ENCODE results near the gene ERLIN1.

ERLIN1 gene

GRCh38 chr10:100109670-100110069, 76.2 kb downstream of the ERLIN1 start:
- H3K27me3 ChIP-seq (ENCODE audit: insufficient read depth, low read length, poor library complexity, severe bottlenecking), result no peaks in the 10 kb centered on the region
- peak overlapping the region; percentile 36 for H2AFZ ChIP-seq (ENCODE audit: low read length)
- H3K79me2 ChIP-seq (ENCODE audit: insufficient read depth, low read length), result no peaks in the 10 kb centered on the region
- no peaks in the 10 kb centered on the region for H3K36me3 ChIP-seq (ENCODE audit: insufficient read depth, low read length)
- no peaks in the 10 kb centered on the region for H4K20me1 ChIP-seq (ENCODE audit: insufficient read depth, low read length, poor library complexity, severe bottlenecking)
- H3K9ac ChIP-seq (ENCODE audit: low read depth, low read length, poor library complexity, severe bottlenecking), result no peak overlapping the region
- H3K9me3 ChIP-seq (ENCODE audit: insufficient read depth, low read depth, low read length), result no peaks in the 10 kb centered on the region
- H3K4me3 ChIP-seq (ENCODE audit: low read length, poor library complexity, severe bottlenecking), result no peak overlapping the region
- H3K4me1 ChIP-seq (ENCODE audit: insufficient read depth, low read length, poor library complexity, severe bottlenecking), result no peaks in the 10 kb centered on the region
- H3K4me2 ChIP-seq (ENCODE audit: low read depth, low read length, poor library complexity, severe bottlenecking), result no peak overlapping the region
- H3F3A ChIP-seq (ENCODE audit: low read depth), result no peaks in the 10 kb centered on the region
- no peaks in the 10 kb centered on the region for H3K9me2 ChIP-seq (replicated peaks; ENCODE audit: low read depth, low read length)
- no peak for TF ChIP-seq EZH2phosphoT487 (IDR thresholded peaks at IDR 0.05; ENCODE audit: borderline replicate concordance)
- TF ChIP-seq, protein P1, sequence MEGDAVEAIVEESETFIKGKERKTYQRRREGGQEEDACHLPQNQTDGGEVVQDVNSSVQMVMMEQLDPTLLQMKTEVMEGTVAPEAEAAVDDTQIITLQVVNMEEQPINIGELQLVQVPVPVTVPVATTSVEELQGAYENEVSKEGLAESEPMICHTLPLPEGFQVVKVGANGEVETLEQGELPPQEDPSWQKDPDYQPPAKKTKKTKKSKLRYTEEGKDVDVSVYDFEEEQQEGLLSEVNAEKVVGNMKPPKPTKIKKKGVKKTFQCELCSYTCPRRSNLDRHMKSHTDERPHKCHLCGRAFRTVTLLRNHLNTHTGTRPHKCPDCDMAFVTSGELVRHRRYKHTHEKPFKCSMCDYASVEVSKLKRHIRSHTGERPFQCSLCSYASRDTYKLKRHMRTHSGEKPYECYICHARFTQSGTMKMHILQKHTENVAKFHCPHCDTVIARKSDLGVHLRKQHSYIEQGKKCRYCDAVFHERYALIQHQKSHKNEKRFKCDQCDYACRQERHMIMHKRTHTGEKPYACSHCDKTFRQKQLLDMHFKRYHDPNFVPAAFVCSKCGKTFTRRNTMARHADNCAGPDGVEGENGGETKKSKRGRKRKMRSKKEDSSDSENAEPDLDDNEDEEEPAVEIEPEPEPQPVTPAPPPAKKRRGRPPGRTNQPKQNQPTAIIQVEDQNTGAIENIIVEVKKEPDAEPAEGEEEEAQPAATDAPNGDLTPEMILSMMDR (conservative IDR thresholded peaks at IDR 0.05; ENCODE audit: low read length), result no peak

DNA sequence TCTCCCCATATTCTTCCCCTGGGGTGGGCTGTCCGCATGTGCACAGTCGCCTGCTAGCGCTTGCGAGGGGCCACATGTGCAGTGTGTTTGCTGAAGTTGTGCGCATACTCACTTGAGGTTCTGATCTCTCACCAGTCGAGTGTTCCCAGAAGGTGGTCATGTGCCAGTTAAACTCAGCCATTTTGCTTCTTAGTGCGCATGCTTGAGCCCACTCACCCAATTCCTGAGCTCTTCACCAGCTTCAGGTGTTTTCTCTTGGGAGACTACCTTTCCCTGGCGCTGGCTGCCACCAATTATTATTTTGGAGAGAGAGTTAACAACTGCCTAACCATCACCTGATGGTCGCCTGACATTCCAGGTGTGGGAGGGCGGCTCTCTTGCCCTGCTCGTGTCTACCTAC, 79.0 kb downstream of the ERLIN1 start:
- no peaks in the 10 kb centered on the region for H3K9me2 ChIP-seq (replicated peaks; ENCODE audit: low read depth, low read length)

DNA sequence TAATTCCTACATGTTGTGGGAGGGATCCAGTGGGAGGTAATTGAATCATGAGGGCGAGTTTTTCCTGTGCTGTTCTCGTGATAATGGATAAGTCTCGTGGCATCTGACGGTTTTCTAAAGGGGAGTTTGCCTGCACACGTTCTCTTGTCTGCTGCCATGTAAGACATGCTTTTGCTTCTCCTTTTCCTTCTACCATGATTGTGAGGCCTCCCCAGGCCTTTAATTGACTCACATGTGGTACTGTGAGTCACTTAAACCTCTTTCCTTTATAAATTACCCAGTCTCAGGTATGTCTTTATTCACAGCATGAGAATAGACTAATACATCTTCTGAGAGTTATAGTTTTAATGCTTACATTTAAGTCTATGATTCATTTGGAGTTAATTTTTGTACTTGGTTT, 81.5 kb downstream of the ERLIN1 start:
- Histone ChIP-seq H3K9me3 (ENCODE audit: insufficient read depth, low read depth, low read length) (no peaks in the 10 kb centered on the region), H2AFZ (ENCODE audit: low read length) (no peak overlapping the region), H3K4me1 (ENCODE audit: insufficient read depth, low read length, poor library complexity, severe bottlenecking) (no peaks in the 10 kb centered on the region), H3K4me2 (ENCODE audit: low read depth, low read length, poor library complexity, severe bottlenecking) (no peak overlapping the region), H3K36me3 (ENCODE audit: insufficient read depth, low read length) (no peaks in the 10 kb centered on the region), H4K20me1 (ENCODE audit: insufficient read depth, low read length, poor library complexity, severe bottlenecking) (no peaks in the 10 kb centered on the region), H3K9me2 (replicated peaks; ENCODE audit: low read depth, low read length) (no peaks in the 10 kb centered on the region), H3K9ac (ENCODE audit: low read depth, low read length, poor library complexity, severe bottlenecking) (no peak overlapping the region), H3K79me2 (ENCODE audit: insufficient read depth, low read length) (no peaks in the 10 kb centered on the region), H3F3A (ENCODE audit: low read depth) (no peaks in the 10 kb centered on the region), H3K27me3 (ENCODE audit: insufficient read depth, low read length, poor library complexity, severe bottlenecking) (no peaks in the 10 kb centered on the region), H3K4me3 (ENCODE audit: low read length, poor library complexity, severe bottlenecking) (no peak overlapping the region)
- TF ChIP-seq, protein P1 (conservative IDR thresholded peaks at IDR 0.05; ENCODE audit: low read length), result no peak
- TF ChIP-seq EZH2phosphoT487 (IDR thresholded peaks at IDR 0.05; ENCODE audit: borderline replicate concordance), result no peak

More for the DNA sequence above, 79.0 kb downstream of the ERLIN1 start:
- Histone ChIP-seq H4K20me1 (ENCODE audit: insufficient read depth, low read length, poor library complexity, severe bottlenecking) (no peaks in the 10 kb centered on the region), H3K9ac (ENCODE audit: low read depth, low read length, poor library complexity, severe bottlenecking) (no peak overlapping the region), H3F3A (ENCODE audit: low read depth) (no peaks in the 10 kb centered on the region), H3K4me3 (ENCODE audit: low read length, poor library complexity, severe bottlenecking) (no peak overlapping the region), H3K4me2 (ENCODE audit: low read depth, low read length, poor library complexity, severe bottlenecking) (no peak overlapping the region), H2AFZ (ENCODE audit: low read length) (no peak overlapping the region), H3K36me3 (ENCODE audit: insufficient read depth, low read length) (no peaks in the 10 kb centered on the region), H3K27me3 (ENCODE audit: insufficient read depth, low read length, poor library complexity, severe bottlenecking) (no peaks in the 10 kb centered on the region), H3K4me1 (ENCODE audit: insufficient read depth, low read length, poor library complexity, severe bottlenecking) (no peaks in the 10 kb centered on the region), H3K79me2 (ENCODE audit: insufficient read depth, low read length) (no peaks in the 10 kb centered on the region), H3K9me3 (ENCODE audit: insufficient read depth, low read depth, low read length) (no peaks in the 10 kb centered on the region)
- TF ChIP-seq EZH2phosphoT487 (IDR thresholded peaks at IDR 0.05; ENCODE audit: borderline replicate concordance), result no peak
- TF ChIP-seq, protein P1 (conservative IDR thresholded peaks at IDR 0.05; ENCODE audit: low read length), result no peak

Data from Loucy (cell line).